SU-DHL-6 (cell line): ENCODE data around the gene YTHDF1.

Experiments used
- H2AFZ ChIP-seq: fragments of 200-600 bp; sonication (generic); 2 replicates; pipeline ENCODE4 v1.6.1; 2014; ENCODE audit warnings: low read depth, mild to moderate bottlenecking, moderate library complexity, mixed read lengths, antibody characterized with exemption, low read length; ENCODE audit not compliant: severe bottlenecking
- H3F3A ChIP-seq: fragments of 200-600 bp; shearing (Covaris generic); 2 replicates; pipeline ENCODE4 v1.6.0; 2016; ENCODE audit warnings: antibody characterized with exemption, mild to moderate bottlenecking; ENCODE audit not compliant: insufficient read depth
- H3K27ac ChIP-seq: fragments of 200-600 bp; sonication (generic); 2 replicates; pipeline ENCODE4 v1.5.1; 2016; ENCODE audit warnings: low read depth, mild to moderate bottlenecking, low read length, moderate library complexity, mixed read lengths
- H3K27me3 ChIP-seq: fragments of 200-600 bp; sonication (generic), shearing (Covaris generic); 2 replicates; pipeline ENCODE4 v1.6.0; 2014; ENCODE audit warnings: mild to moderate bottlenecking, low read length
- H3K36me3 ChIP-seq: fragments of 200-600 bp; sonication (generic); 2 replicates; pipeline ENCODE4 v1.6.1; 2014; ENCODE audit warnings: mild to moderate bottlenecking, low read length, mixed read lengths
- H3K4me2 ChIP-seq: fragments of 300-600, 200-600 bp; shearing (Covaris generic), sonication (generic); 2 replicates; pipeline ENCODE4 v1.6.0; 2014; ENCODE audit warnings: low read length, low read depth, mild to moderate bottlenecking; ENCODE audit not compliant: poor library complexity, severe bottlenecking
- H3K4me3 ChIP-seq: fragments of 200-600 bp; sonication (generic); 2 replicates; pipeline ENCODE4 v1.5.1; 2014; ENCODE audit warnings: antibody characterized with exemption, low read length, mild to moderate bottlenecking, mixed read lengths; ENCODE audit not compliant: insufficient read depth, poor library complexity, severe bottlenecking
- H3K79me2 ChIP-seq: fragments of 200-600 bp; sonication (generic); 2 replicates; pipeline ENCODE4 v1.6.1; 2014; ENCODE audit warnings: mild to moderate bottlenecking, low read length, moderate library complexity; ENCODE audit not compliant: insufficient read depth
- H3K9ac ChIP-seq: fragments of 200-600 bp; sonication (generic); 2 replicates; pipeline ENCODE4 v1.7.0; 2014; ENCODE audit warnings: mild to moderate bottlenecking, low read length
- H3K9me2 ChIP-seq: fragments of 200-600 bp; sonication (generic); replicated peaks from 2 replicates; pipeline ENCODE4 v1.6.1; 2014; ENCODE audit warnings: low read length; ENCODE audit not compliant: insufficient read depth
- H3K9me3 ChIP-seq: fragments of 200-600 bp; sonication (generic); 2 replicates; pipeline ENCODE4 v1.6.1; 2014; ENCODE audit warnings: low read length, mixed read lengths; ENCODE audit not compliant: insufficient read depth
- H4K20me1 ChIP-seq: fragments of 200-600 bp; sonication (generic); 2 replicates; pipeline ENCODE4 v1.6.1; 2014; ENCODE audit warnings: low read depth, mild to moderate bottlenecking, antibody characterized with exemption, low read length, moderate library complexity, mixed read lengths
- CTCF ChIP-seq: fragments of 200-600 bp; sonication (generic); IDR thresholded peaks from one replicate; pipeline ENCODE4 v1.5.1; 2017; ENCODE audit warnings: antibody characterized with exemption, mild to moderate bottlenecking, low read length, moderate library complexity; ENCODE audit not compliant: insufficient read depth, poor library complexity, severe bottlenecking
- EZH2phosphoT487 ChIP-seq: fragments of 200-600 bp; sonication (generic), shearing (Covaris generic); conservative IDR thresholded peaks from 2 replicates; pipeline ENCODE4 v1.6.1; 2018; ENCODE audit warnings: mild to moderate bottlenecking, antibody characterized with exemption, low read length, moderate library complexity, mixed read lengths

Gene YTHDF1

GRCh38 chr20:63178446-63178820, 37.5 kb downstream of the YTHDF1 start:
- Histone ChIP-seq H3K4me2 (no peak overlapping the region), H3K27me3 (no peaks in the 10 kb centered on the region), H3K36me3 (no peaks in the 10 kb centered on the region), H3F3A (no peaks in the 10 kb centered on the region), H4K20me1 (no peaks in the 10 kb centered on the region), H3K27ac (no peak overlapping the region), H3K9me2 (no peaks in the 10 kb centered on the region), H3K9me3 (no peaks in the 10 kb centered on the region), H2AFZ (no peak overlapping the region), H3K9ac (no peak overlapping the region), H3K4me3 (no peak overlapping the region), H3K79me2 (no peaks in the 10 kb centered on the region)
- TF ChIP-seq CTCF (no peak), EZH2phosphoT487 (no peak)

- no peak overlapping the region for H2AFZ ChIP-seq
- no peak for TF ChIP-seq EZH2phosphoT487
- H3K27ac ChIP-seq, result no peak overlapping the region
- no peaks in the 10 kb centered on the region for H3K9me2 ChIP-seq
- no peaks in the 10 kb centered on the region for H3F3A ChIP-seq
- no peaks in the 10 kb centered on the region for H3K9me3 ChIP-seq
- no peaks in the 10 kb centered on the region for H3K79me2 ChIP-seq
- H3K27me3 ChIP-seq, result no peaks in the 10 kb centered on the region
- H3K36me3 ChIP-seq, result no peaks in the 10 kb centered on the region
- H3K4me2 ChIP-seq, result no peak overlapping the region
- H4K20me1 ChIP-seq, result no peaks in the 10 kb centered on the region
- H3K4me3 ChIP-seq, result no peak overlapping the region
- H3K9ac ChIP-seq, result no peak overlapping the region
Measured at GRCh38 chr20:63177785-63178445, 38.0 kb downstream of the YTHDF1 start.

GRCh38 chr20:63177134-63177784, 38.7 kb downstream of the YTHDF1 start:
- Histone ChIP-seq H3K4me2 (no peak overlapping the region), H3K27me3 (no peaks in the 10 kb centered on the region), H3K36me3 (no peaks in the 10 kb centered on the region), H3K27ac (no peak overlapping the region), H3K9me2 (no peaks in the 10 kb centered on the region), H3K9ac (no peak overlapping the region), H2AFZ (no peak overlapping the region), H3K9me3 (no peaks in the 10 kb centered on the region), H3K79me2 (no peaks in the 10 kb centered on the region), H3F3A (no peaks in the 10 kb centered on the region), H4K20me1 (no peaks in the 10 kb centered on the region), H3K4me3 (no peak overlapping the region)
- TF ChIP-seq CTCF, result no peak
- no peak for TF ChIP-seq EZH2phosphoT487
